Measurements from ENCODE around the gene KLHL42.

DNA sequence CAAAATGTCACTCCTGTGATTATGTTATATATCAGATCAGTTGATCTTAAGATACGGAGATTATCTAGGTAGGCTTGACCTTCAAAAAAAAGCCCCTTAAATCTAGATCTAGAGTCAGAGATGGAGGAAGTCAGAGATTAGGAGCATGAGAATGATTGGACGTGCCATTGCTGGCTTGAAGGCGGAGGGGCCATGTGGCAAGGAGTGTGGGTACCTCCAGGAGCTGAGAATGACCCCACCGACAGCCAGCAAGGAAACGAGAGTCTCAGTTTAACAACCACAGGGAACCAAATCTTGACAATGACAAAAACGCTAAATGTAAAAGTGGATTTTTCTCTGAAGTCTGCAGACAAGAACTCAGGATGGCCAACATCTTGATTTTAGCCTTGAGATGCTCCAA is 32.5 kb downstream of the KLHL42 start:
- TF ChIP-seq, protein P1, sequence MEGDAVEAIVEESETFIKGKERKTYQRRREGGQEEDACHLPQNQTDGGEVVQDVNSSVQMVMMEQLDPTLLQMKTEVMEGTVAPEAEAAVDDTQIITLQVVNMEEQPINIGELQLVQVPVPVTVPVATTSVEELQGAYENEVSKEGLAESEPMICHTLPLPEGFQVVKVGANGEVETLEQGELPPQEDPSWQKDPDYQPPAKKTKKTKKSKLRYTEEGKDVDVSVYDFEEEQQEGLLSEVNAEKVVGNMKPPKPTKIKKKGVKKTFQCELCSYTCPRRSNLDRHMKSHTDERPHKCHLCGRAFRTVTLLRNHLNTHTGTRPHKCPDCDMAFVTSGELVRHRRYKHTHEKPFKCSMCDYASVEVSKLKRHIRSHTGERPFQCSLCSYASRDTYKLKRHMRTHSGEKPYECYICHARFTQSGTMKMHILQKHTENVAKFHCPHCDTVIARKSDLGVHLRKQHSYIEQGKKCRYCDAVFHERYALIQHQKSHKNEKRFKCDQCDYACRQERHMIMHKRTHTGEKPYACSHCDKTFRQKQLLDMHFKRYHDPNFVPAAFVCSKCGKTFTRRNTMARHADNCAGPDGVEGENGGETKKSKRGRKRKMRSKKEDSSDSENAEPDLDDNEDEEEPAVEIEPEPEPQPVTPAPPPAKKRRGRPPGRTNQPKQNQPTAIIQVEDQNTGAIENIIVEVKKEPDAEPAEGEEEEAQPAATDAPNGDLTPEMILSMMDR (IDR thresholded peaks at IDR 0.05): no peak
- TF ChIP-seq, protein P2, sequence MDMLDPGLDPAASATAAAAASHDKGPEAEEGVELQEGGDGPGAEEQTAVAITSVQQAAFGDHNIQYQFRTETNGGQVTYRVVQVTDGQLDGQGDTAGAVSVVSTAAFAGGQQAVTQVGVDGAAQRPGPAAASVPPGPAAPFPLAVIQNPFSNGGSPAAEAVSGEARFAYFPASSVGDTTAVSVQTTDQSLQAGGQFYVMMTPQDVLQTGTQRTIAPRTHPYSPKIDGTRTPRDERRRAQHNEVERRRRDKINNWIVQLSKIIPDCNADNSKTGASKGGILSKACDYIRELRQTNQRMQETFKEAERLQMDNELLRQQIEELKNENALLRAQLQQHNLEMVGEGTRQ (CRISPR knock-in tag; IDR thresholded peaks at IDR 0.05): no peak
- TF ChIP-seq ZNF416 (CRISPR knock-in tag; IDR thresholded peaks at IDR 0.05) (no peak), NFATC4 (CRISPR knock-in tag; IDR thresholded peaks at IDR 0.05) (no peak), ZNF263 (CRISPR knock-in tag; IDR thresholded peaks at IDR 0.05; ENCODE audit: low read depth) (no peak)
- TF ChIP-seq, protein P3, sequence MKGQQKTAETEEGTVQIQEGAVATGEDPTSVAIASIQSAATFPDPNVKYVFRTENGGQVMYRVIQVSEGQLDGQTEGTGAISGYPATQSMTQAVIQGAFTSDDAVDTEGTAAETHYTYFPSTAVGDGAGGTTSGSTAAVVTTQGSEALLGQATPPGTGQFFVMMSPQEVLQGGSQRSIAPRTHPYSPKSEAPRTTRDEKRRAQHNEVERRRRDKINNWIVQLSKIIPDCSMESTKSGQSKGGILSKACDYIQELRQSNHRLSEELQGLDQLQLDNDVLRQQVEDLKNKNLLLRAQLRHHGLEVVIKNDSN (CRISPR knock-in tag; IDR thresholded peaks at IDR 0.05): no peak
- TF ChIP-seq, protein P4, sequence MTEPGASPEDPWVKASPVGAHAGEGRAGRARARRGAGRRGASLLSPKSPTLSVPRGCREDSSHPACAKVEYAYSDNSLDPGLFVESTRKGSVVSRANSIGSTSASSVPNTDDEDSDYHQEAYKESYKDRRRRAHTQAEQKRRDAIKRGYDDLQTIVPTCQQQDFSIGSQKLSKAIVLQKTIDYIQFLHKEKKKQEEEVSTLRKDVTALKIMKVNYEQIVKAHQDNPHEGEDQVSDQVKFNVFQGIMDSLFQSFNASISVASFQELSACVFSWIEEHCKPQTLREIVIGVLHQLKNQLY (CRISPR knock-in tag; IDR thresholded peaks at IDR 0.05): no peak
- TF ChIP-seq, protein P5, sequence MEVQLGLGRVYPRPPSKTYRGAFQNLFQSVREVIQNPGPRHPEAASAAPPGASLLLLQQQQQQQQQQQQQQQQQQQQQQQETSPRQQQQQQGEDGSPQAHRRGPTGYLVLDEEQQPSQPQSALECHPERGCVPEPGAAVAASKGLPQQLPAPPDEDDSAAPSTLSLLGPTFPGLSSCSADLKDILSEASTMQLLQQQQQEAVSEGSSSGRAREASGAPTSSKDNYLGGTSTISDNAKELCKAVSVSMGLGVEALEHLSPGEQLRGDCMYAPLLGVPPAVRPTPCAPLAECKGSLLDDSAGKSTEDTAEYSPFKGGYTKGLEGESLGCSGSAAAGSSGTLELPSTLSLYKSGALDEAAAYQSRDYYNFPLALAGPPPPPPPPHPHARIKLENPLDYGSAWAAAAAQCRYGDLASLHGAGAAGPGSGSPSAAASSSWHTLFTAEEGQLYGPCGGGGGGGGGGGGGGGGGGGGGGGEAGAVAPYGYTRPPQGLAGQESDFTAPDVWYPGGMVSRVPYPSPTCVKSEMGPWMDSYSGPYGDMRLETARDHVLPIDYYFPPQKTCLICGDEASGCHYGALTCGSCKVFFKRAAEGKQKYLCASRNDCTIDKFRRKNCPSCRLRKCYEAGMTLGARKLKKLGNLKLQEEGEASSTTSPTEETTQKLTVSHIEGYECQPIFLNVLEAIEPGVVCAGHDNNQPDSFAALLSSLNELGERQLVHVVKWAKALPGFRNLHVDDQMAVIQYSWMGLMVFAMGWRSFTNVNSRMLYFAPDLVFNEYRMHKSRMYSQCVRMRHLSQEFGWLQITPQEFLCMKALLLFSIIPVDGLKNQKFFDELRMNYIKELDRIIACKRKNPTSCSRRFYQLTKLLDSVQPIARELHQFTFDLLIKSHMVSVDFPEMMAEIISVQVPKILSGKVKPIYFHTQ (CRISPR knock-in tag; IDR thresholded peaks at IDR 0.05): no peak
- TF ChIP-seq, protein P6, sequence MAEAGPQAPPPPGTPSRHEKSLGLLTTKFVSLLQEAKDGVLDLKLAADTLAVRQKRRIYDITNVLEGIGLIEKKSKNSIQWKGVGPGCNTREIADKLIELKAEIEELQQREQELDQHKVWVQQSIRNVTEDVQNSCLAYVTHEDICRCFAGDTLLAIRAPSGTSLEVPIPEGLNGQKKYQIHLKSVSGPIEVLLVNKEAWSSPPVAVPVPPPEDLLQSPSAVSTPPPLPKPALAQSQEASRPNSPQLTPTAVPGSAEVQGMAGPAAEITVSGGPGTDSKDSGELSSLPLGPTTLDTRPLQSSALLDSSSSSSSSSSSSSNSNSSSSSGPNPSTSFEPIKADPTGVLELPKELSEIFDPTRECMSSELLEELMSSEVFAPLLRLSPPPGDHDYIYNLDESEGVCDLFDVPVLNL (CRISPR knock-in tag; IDR thresholded peaks at IDR 0.05; ENCODE audit: borderline replicate concordance, low read depth): no peak
